Astrocyte (in vitro differentiated cells and primary cell): ENCODE results near the gene GAS2.

Source experiments
- CTCF ChIP-seq: IDR thresholded peaks from 2 replicates; pipeline ENCODE4 v1.5.1; 2011; ENCODE audit warnings: low read depth, mild to moderate bottlenecking, inconsistent platforms, low read length, moderate library complexity; ENCODE audit not compliant: insufficient read depth
- EZH2 ChIP-seq: IDR thresholded peaks from 2 replicates; pipeline ENCODE4 v1.6.1; 2012; ENCODE audit warnings: mild to moderate bottlenecking, low read length, inconsistent platforms; ENCODE audit not compliant: insufficient read depth

GRCh38 chr11:22764735-22765134, 98.3 kb downstream of the GAS2 start:
- TF ChIP-seq CTCF (no peak), EZH2 (no peak)
